GM21381 (cell line): ENCODE measurements around the gene HOMER3.
"Not testable (repeated sequence)": the region's sequence is repeated elsewhere in the genome, so short reads cannot be mapped to it uniquely, and the experiment has no call there.

Experiments
- ATAC-seq: cut with Tn5 transposase; IDR thresholded peaks from one replicate; pipeline ENCODE4 v1.9.1; 2021; ENCODE audit warnings: mild to moderate bottlenecking, moderate library complexity; ENCODE audit not compliant: unreplicated experiment

The HOMER3 gene

GRCh38 chr19:18924684-18925213 is 16.3 kb downstream of the HOMER3 start:
- ATAC-seq, result no peak

GRCh38 chr19:18922228-18922985 is 18.6 kb downstream of the HOMER3 start:
- ATAC-seq, result no peak

- ATAC-seq, result no peak
Measured at GRCh38 chr19:18921593-18921992, 19.4 kb downstream of the HOMER3 start.

GRCh38 chr19:18920400-18920799 is 20.6 kb downstream of the HOMER3 start:
- ATAC-seq, result no peak

- ATAC-seq, result no peak
Measured at GRCh38 chr19:18919900-18920214, 21.2 kb downstream of the HOMER3 start.

GRCh38 chr19:18919086-18919899 is 21.7 kb downstream of the HOMER3 start, which contains the start of the genes COPE and DDX49:
TSS of gene COPE (minus strand) at chr19:18919387. CDS start at chr19:18919348, 39 bp downstream.
TSS of gene DDX49 (plus strand) at chr19:18919715. CDS start at chr19:18919742, 27 bp downstream.
- peak; percentile 90 for ATAC-seq

- ATAC-seq, result not testable (repeated sequence)
Measured at GRCh38 chr19:18917593-18917992, 23.4 kb downstream of the HOMER3 start.

GRCh38 chr19:18915639-18916038 is 25.4 kb downstream of the HOMER3 start:
- ATAC-seq, result no peak

- ATAC-seq, result no peak
Measured at GRCh38 chr19:18913466-18913865, 27.6 kb downstream of the HOMER3 start.

GRCh38 chr19:18912933-18913332 is 28.1 kb downstream of the HOMER3 start:
- ATAC-seq, result no peak

- ATAC-seq, result no peak
Measured at GRCh38 chr19:18910801-18911436, 30.1 kb downstream of the HOMER3 start.

- ATAC-seq, result no peak
Measured at GRCh38 chr19:18910010-18910409, 31.0 kb downstream of the HOMER3 start.

- ATAC-seq, result no peak
Measured at GRCh38 chr19:18908917-18909619, 31.9 kb downstream of the HOMER3 start.

- no peak for ATAC-seq
Measured at GRCh38 chr19:18906605-18907519, 34.2 kb downstream of the HOMER3 start.

- ATAC-seq, result no peak
Measured at GRCh38 chr19:18905513-18906236, 35.3 kb downstream of the HOMER3 start.

- no peak for ATAC-seq
Measured at GRCh38 chr19:18905058-18905456, 36.0 kb downstream of the HOMER3 start.

GRCh38 chr19:18904334-18905057 is 36.5 kb downstream of the HOMER3 start:
- no peak for ATAC-seq
